ENCODE results near the gene BANF2. TPM values are rescaled to one million over a fixed set of nuclear protein-coding genes. Genes with fewer than 3 reads are reported as not detected.

BANF2 gene
- total and polyA plus RNA-seq, 2 experiments from 2014 or later = not detected

DNA sequence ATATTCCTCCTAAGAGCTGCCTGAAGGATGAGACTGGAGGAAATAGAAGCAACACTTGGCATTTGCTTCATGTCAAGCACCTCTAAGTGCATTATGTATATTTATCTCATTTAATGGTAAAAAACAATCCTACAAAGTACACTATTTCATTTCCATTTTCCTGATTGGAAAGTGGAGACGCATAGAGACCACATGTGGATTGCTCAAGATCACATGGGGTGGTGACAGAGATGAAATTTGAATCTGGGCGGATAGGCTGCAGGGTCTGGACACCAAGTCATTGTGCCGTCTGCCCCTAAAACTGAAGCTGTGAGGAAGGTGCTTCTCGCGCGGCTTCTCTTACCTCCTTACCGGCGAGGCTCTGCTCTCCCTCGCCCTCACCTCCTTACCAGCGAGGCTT, 30.3 kb downstream of the BANF2 start:
- Histone ChIP-seq H3K4me2 (ENCODE audit: unreplicated experiment) (no peak overlapping the region), H2AFZ (no peak overlapping the region), H3K9me2 (ENCODE audit: insufficient read depth) (no peaks in the 10 kb centered on the region), H4K20me1 (ENCODE audit: insufficient read depth) (no peaks in the 10 kb centered on the region), H3K9ac (no peak overlapping the region), H3F3A (ENCODE audit: insufficient read depth) (no peaks in the 10 kb centered on the region), H3K9me3 (ENCODE audit: low read depth) (no peaks in the 10 kb centered on the region), H3K27me3 (replicated peaks; ENCODE audit: insufficient read depth) (peaks cover 23% of the 10 kb centered on the region), H3K79me2 (ENCODE audit: insufficient read depth) (no peaks in the 10 kb centered on the region), H3K36me3 (ENCODE audit: low read depth) (no peaks in the 10 kb centered on the region), H3K4me1 (ENCODE audit: insufficient read depth) (no peaks in the 10 kb centered on the region), H3K27ac (no peak overlapping the region), H3K4me3 (no peak overlapping the region)
- in situ Hi-C loops (cut with MboI) = no loop called here
- 87 to 90% methylated on average over 10 of the region's 10 CpGs for WGBS, 2 experiments (ENCODE audit: low coverage in 1 of 2, low lambda C conversion rate in 2 of 2, missing lambda C conversion rate in 2 of 2)
- TF ChIP-seq EZH2 (IDR thresholded peaks at IDR 0.05; ENCODE audit: insufficient read depth, poor library complexity, severe bottlenecking) (no peak), EZH2phosphoT487 (IDR thresholded peaks at IDR 0.05; ENCODE audit: insufficient read depth, low read depth) (no peak)
- no peak for DNase-seq

DNA sequence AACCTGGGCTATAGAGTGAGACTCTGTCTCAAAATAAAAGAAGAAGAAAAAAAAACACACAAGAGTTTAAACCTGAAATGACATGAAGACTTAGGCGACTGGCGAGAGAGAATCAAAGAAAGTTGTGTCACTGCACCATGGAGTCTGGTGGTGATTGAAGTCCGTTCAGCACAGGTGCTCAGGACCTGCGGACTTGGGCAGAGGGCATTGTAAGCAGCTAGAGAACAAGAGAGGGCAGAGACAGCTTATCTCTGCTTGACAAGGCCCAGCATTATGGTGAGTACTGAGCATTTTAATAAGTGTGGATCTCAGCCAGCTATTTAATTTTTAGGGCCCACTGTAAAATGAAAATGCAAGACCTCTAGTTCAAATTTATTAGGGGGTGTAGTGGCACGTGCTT, 31.5 kb downstream of the BANF2 start:
- H4K20me1 ChIP-seq (ENCODE audit: insufficient read depth) = no peaks in the 10 kb centered on the region
- no peaks in the 10 kb centered on the region for H3K36me3 ChIP-seq (ENCODE audit: low read depth)
- no peaks in the 10 kb centered on the region for H3K4me1 ChIP-seq (ENCODE audit: insufficient read depth)
- H3K4me2 ChIP-seq (ENCODE audit: unreplicated experiment) = no peak overlapping the region
- no peak overlapping the region for H3K4me3 ChIP-seq
- H2AFZ ChIP-seq = no peak overlapping the region
- H3K9ac ChIP-seq = no peak overlapping the region
- in situ Hi-C loops (cut with MboI) = no loop called here
- DNase-seq = no peak
- H3K79me2 ChIP-seq (ENCODE audit: insufficient read depth) = no peaks in the 10 kb centered on the region
- no peaks in the 10 kb centered on the region for H3K9me2 ChIP-seq (ENCODE audit: insufficient read depth)
- TF ChIP-seq EZH2 (IDR thresholded peaks at IDR 0.05; ENCODE audit: insufficient read depth, poor library complexity, severe bottlenecking) (no peak), EZH2phosphoT487 (IDR thresholded peaks at IDR 0.05; ENCODE audit: insufficient read depth, low read depth) (no peak)
- no peaks in the 10 kb centered on the region for H3F3A ChIP-seq (ENCODE audit: insufficient read depth)
- H3K27ac ChIP-seq = no peak overlapping the region
- H3K9me3 ChIP-seq (ENCODE audit: low read depth) = no peaks in the 10 kb centered on the region
- 78 to 82% methylated on average over 5 of the region's 5 CpGs for WGBS, 2 experiments (ENCODE audit: low coverage in 1 of 2, low lambda C conversion rate in 2 of 2, missing lambda C conversion rate in 2 of 2)
- H3K27me3 ChIP-seq (replicated peaks; ENCODE audit: insufficient read depth) = peaks cover 23% of the 10 kb centered on the region

DNA sequence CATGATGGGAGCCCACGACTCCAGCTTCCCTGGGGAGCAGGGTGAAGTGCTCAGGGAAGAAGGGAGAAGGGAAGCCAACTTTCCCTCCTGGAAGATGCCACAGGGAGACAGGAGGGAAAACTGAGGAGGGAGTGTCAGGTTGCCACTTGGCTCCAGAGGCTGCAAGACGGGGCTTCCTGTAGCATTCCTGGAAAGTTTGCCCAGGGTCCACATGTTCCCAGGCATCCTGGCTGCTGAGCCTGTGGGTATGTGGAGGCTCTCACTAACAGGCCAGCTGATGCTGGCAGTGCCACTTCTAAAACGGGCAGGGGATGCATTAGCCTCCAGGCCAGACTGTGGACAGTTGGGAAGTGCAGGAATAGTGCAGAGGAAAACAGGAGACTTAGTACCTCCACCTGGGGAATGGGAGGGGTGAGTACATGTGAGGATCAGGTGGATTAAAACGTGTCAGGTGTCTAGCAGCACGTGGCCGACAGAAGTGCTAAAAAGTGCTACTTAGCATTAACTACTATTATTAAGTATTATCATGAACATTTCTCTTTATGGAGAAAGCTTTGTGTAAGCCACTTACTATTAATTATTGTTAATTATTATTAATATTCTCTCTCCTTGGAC, 33.2 kb downstream of the BANF2 start:
- H3K4me3 ChIP-seq = no peak overlapping the region
- no peaks in the 10 kb centered on the region for H3F3A ChIP-seq (ENCODE audit: insufficient read depth)
- no peaks in the 10 kb centered on the region for H4K20me1 ChIP-seq (ENCODE audit: insufficient read depth)
- in situ Hi-C loops (cut with MboI) = no loop called here
- H3K9ac ChIP-seq = no peak overlapping the region
- no peak for DNase-seq
- no peak overlapping the region for H3K27ac ChIP-seq
- peaks cover 13% of the 10 kb centered on the region; the same call in 1 of the 2 replicates for H3K27me3 ChIP-seq (replicated peaks; ENCODE audit: insufficient read depth)
- H3K9me3 ChIP-seq (ENCODE audit: low read depth) = no peaks in the 10 kb centered on the region
- no peak overlapping the region for H2AFZ ChIP-seq
- no peak for TF ChIP-seq EZH2 (IDR thresholded peaks at IDR 0.05; ENCODE audit: insufficient read depth, poor library complexity, severe bottlenecking)
- TF ChIP-seq EZH2phosphoT487 (IDR thresholded peaks at IDR 0.05; ENCODE audit: insufficient read depth, low read depth) = no peak
- H3K9me2 ChIP-seq (ENCODE audit: insufficient read depth) = no peaks in the 10 kb centered on the region
- H3K4me2 ChIP-seq (ENCODE audit: unreplicated experiment) = no peak overlapping the region
- H3K36me3 ChIP-seq (ENCODE audit: low read depth) = no peaks in the 10 kb centered on the region
- 21 to 27% methylated on average over 6 of the region's 6 CpGs for WGBS, 2 experiments (ENCODE audit: low coverage in 1 of 2, low lambda C conversion rate in 2 of 2, missing lambda C conversion rate in 2 of 2)
- H3K79me2 ChIP-seq (ENCODE audit: insufficient read depth) = no peaks in the 10 kb centered on the region
- no peaks in the 10 kb centered on the region for H3K4me1 ChIP-seq (ENCODE audit: insufficient read depth)

- no peak for DNase-seq
- no peak for TF ChIP-seq EZH2phosphoT487 (IDR thresholded peaks at IDR 0.05; ENCODE audit: insufficient read depth, low read depth)
- TF ChIP-seq EZH2 (IDR thresholded peaks at IDR 0.05; ENCODE audit: insufficient read depth, poor library complexity, severe bottlenecking) = no peak
Observed at GRCh38 chr20:17733767-17734304, 34.1 kb downstream of the BANF2 start.

More at GRCh38 chr20:17733767-17734304, 34.1 kb downstream of the BANF2 start:
- Histone ChIP-seq H4K20me1 (ENCODE audit: insufficient read depth) (no peaks in the 10 kb centered on the region), H3K79me2 (ENCODE audit: insufficient read depth) (no peaks in the 10 kb centered on the region), H3K27ac (no peak overlapping the region), H3K4me3 (no peak overlapping the region), H3K9me2 (ENCODE audit: insufficient read depth) (no peaks in the 10 kb centered on the region), H3F3A (ENCODE audit: insufficient read depth) (no peaks in the 10 kb centered on the region), H3K4me1 (ENCODE audit: insufficient read depth) (no peaks in the 10 kb centered on the region), H3K4me2 (ENCODE audit: unreplicated experiment) (no peak overlapping the region), H2AFZ (no peak overlapping the region), H3K36me3 (ENCODE audit: low read depth) (no peaks in the 10 kb centered on the region), H3K9me3 (ENCODE audit: low read depth) (no peaks in the 10 kb centered on the region), H3K27me3 (replicated peaks; ENCODE audit: insufficient read depth) (peaks cover 13% of the 10 kb centered on the region; the same call in 1 of the 2 replicates), H3K9ac (no peak overlapping the region)
- in situ Hi-C loops (cut with MboI) = no loop called here
- 25 to 27% methylated on average over 4 of the region's 4 CpGs for WGBS, 2 experiments (ENCODE audit: low coverage in 1 of 2, low lambda C conversion rate in 2 of 2, missing lambda C conversion rate in 2 of 2)

Measured in GM23248 (cell line).